MCF 10A (cell line): ENCODE data around the gene PHF21B. TPM values are rescaled to one million over a fixed set of nuclear protein-coding genes. Genes with fewer than 3 reads are reported as not detected.

Experiments
- BruUV-seq: library from RNA; stranded (reverse); fragments of 400-500 nt; replicated peaks from 2 replicates; lab custom pipeline; 2021; lab: Mats Ljungman, UMichigan
- CTCF ChIA-PET: fragments of 300-600 bp; sonication (Branson Sonifier 250); formaldehyde crosslinking; extraction: SDS; loops from one replicate; lab custom pipeline; 2021; ENCODE audit warnings: antibody characterized with exemption, inconsistent platforms; lab: Yijun Ruan, JAX
- POLR2A ChIA-PET: fragments of 300-600, 350-650 bp; sonication (Branson Sonifier 250); formaldehyde crosslinking; extraction: SDS; loops from one replicate; lab custom pipeline; 2020; ENCODE audit warnings: antibody characterized with exemption, inconsistent platforms; lab: Yijun Ruan, JAX
- DNase-seq: peaks from one replicate; pipeline ENCODE4 v3.0.0-alpha.2; 2018; ENCODE audit not compliant: unreplicated experiment
- H3K27ac Mint-ChIP-seq: one replicate; pipeline ENCODE4 v1.8.0; 2022; ENCODE audit warnings: mild to moderate bottlenecking, low read depth, mixed read lengths; ENCODE audit not compliant: unreplicated experiment
- H3K27me3 Mint-ChIP-seq: one replicate; pipeline ENCODE4 v1.8.0; 2022; ENCODE audit warnings: mixed read lengths; ENCODE audit not compliant: insufficient read depth, unreplicated experiment
- H3K36me3 Mint-ChIP-seq: one replicate; pipeline ENCODE4 v1.8.0; 2022; ENCODE audit warnings: mild to moderate bottlenecking, moderate library complexity, mixed read lengths; ENCODE audit not compliant: insufficient read depth, unreplicated experiment
- H3K4me1 Mint-ChIP-seq: one replicate; pipeline ENCODE4 v1.8.0; 2022; ENCODE audit warnings: mixed read lengths; ENCODE audit not compliant: insufficient read depth, unreplicated experiment
- H3K4me3 Mint-ChIP-seq: one replicate; pipeline ENCODE4 v1.8.0; 2022; ENCODE audit warnings: mild to moderate bottlenecking, moderate library complexity, mixed read lengths; ENCODE audit not compliant: unreplicated experiment
- H3K9me3 Mint-ChIP-seq: one replicate; pipeline ENCODE4 v1.8.0; 2022; ENCODE audit warnings: mixed read lengths; ENCODE audit not compliant: unreplicated experiment
- CTCF ChIP-seq: fragments of 200-600 bp; IDR thresholded peaks from one replicate; pipeline ENCODE4 v1.8.0; 2022; ENCODE audit warnings: antibody characterized with exemption, mild to moderate bottlenecking; ENCODE audit not compliant: unreplicated experiment
- intact Hi-C: fragments of 100-400 bp; cut with micrococcal nuclease; formaldehyde crosslinking; loops from 2 replicates; pipeline ENCODE4 v1.14.1; 2022
- total RNA-seq: library from RNA; stranded (reverse); gene quantifications from 2 replicates; pipeline ENCODE4 v1.2.3, GENCODE V29; 2022

PHF21B gene
- total RNA-seq, 1 experiment from 2014 or later, result 0.75 TPM

GRCh38 chr22:44916281-44917231, 93.2 kb downstream of the PHF21B start:
- H3K36me3 Mint-ChIP-seq, result no peaks in the 10 kb centered on the region
- DNase-seq, result no peak
- H3K9me3 Mint-ChIP-seq, result peaks cover 11% of the 10 kb centered on the region
- ChIA-PET CTCF (no interaction called here), POLR2A (no interaction called here)
- no peaks in the 10 kb centered on the region for H3K27me3 Mint-ChIP-seq
- H3K4me3 Mint-ChIP-seq, result no peak overlapping the region
- H3K27ac Mint-ChIP-seq, result no peak overlapping the region
- BruUV-seq, result no TSS peak
- H3K4me1 Mint-ChIP-seq, result no peaks in the 10 kb centered on the region
- intact Hi-C loops, result no loop called here
- no peak for TF ChIP-seq CTCF

GRCh38 chr22:44915441-44915840, 94.4 kb downstream of the PHF21B start:
- CTCF ChIA-PET, result no interaction called here
- H3K36me3 Mint-ChIP-seq, result no peaks in the 10 kb centered on the region
- H3K9me3 Mint-ChIP-seq, result peaks cover 11% of the 10 kb centered on the region
- no peak overlapping the region for H3K27ac Mint-ChIP-seq
- no peak for DNase-seq
- H3K27me3 Mint-ChIP-seq, result peaks cover 10% of the 10 kb centered on the region
- BruUV-seq, result no TSS peak
- no peaks in the 10 kb centered on the region for H3K4me1 Mint-ChIP-seq
- POLR2A ChIA-PET, result no interaction called here
- intact Hi-C loops, result no loop called here
- TF ChIP-seq CTCF, result no peak
- H3K4me3 Mint-ChIP-seq, result no peak overlapping the region

- no peak for TF ChIP-seq CTCF
- Mint-ChIP-seq H3K4me1 (no peaks in the 10 kb centered on the region), H3K4me3 (no peak overlapping the region), H3K27me3 (peaks cover 21% of the 10 kb centered on the region), H3K36me3 (no peaks in the 10 kb centered on the region), H3K27ac (no peak overlapping the region), H3K9me3 (peaks cover 18% of the 10 kb centered on the region)
- CTCF ChIA-PET, result no interaction called here
- intact Hi-C loops, result no loop called here
- DNase-seq, result no peak
- BruUV-seq, result no TSS peak
- POLR2A ChIA-PET, result no interaction called here
Observed at GRCh38 chr22:44914026-44914721, 95.6 kb downstream of the PHF21B start.

- intact Hi-C loops, result no loop called here
- Mint-ChIP-seq H3K9me3 (peaks cover 18% of the 10 kb centered on the region), H3K4me3 (no peak overlapping the region), H3K36me3 (no peaks in the 10 kb centered on the region), H3K27me3 (peaks cover 21% of the 10 kb centered on the region), H3K4me1 (no peaks in the 10 kb centered on the region), H3K27ac (no peak overlapping the region)
- POLR2A ChIA-PET, result no interaction called here
- BruUV-seq, result no TSS peak
- CTCF ChIA-PET, result no interaction called here
- no peak for DNase-seq
- TF ChIP-seq CTCF, result no peak
Observed at GRCh38 chr22:44913198-44913983, 96.4 kb downstream of the PHF21B start.
